B cell (primary cell): Measurements from ENCODE around the gene TET1.

Experiments
- CTCF ChIP-seq: fragments of 200-600 bp; IDR thresholded peaks from one replicate; pipeline ENCODE4 v1.8.0; 2022; ENCODE audit warnings: antibody characterized with exemption, mild to moderate bottlenecking
- EZH2 ChIP-seq: IDR thresholded peaks from 2 replicates; pipeline ENCODE4 v1.6.1; 2012; ENCODE audit warnings: borderline replicate concordance, low read depth, mild to moderate bottlenecking, moderate library complexity, low read length; ENCODE audit not compliant: insufficient read depth, poor library complexity, severe bottlenecking

- TF ChIP-seq CTCF (no peak), EZH2 (no peak)
Measured at GRCh38 chr10:68665841-68666240, 105.7 kb downstream of the TET1 start.
